Thyroid gland (tissue), 4 donors: ENCODE results near the gene TCAP. TPM values are rescaled to one million over a fixed set of nuclear protein-coding genes. Genes with fewer than 3 reads are reported as not detected.

Experiments used
- DNase-seq, 2 donors: peaks; one replicate each; pipeline ENCODE4 v3.0.0-alpha.2; 2019
- H3K27ac ChIP-seq, 3 donors: fragments of 200-600 bp; sonication (generic); 1 replicate in 2 of 3; 2 replicates in 1 of 3; pipeline ENCODE4 v1.5.1; 2016 to 2019; ENCODE audit warnings: mild to moderate bottlenecking in 1 of 3, moderate library complexity in 1 of 3
- H3K27me3 ChIP-seq: fragments of 200-600 bp; sonication (generic); one replicate; pipeline ENCODE4 v1.5.1; 2019
- H3K36me3 ChIP-seq, 2 donors: fragments of 200-600 bp; sonication (generic); one replicate each; pipeline ENCODE4 v1.5.1; 2016 to 2019
- H3K4me1 ChIP-seq, 2 donors: fragments of 200-600 bp; sonication (generic); one replicate each; pipeline ENCODE4 v1.5.1; 2017 to 2019
- H3K4me3 ChIP-seq, 3 donors: fragments of 200-600 bp; sonication (generic); replicated peaks in 1 of 3; 1 replicate in 2 of 3; 2 replicates in 1 of 3; pipeline ENCODE4 v1.5.1; 2016; ENCODE audit warnings: mild to moderate bottlenecking in 1 of 3
- H3K9me3 ChIP-seq: fragments of 200-600 bp; sonication (generic); one replicate; pipeline ENCODE4 v1.5.1; 2017
- POLR2A ChIP-seq, 2 donors: fragments of 450-650 bp; IDR thresholded peaks; one replicate each; pipeline ENCODE4 v1.6.1; 2017; ENCODE audit warnings: antibody characterized with exemption in 2 of 2, mild to moderate bottlenecking in 2 of 2, moderate library complexity in 1 of 2
- WGBS, 2 donors: methylation state at CpG; one replicate each; pipeline ENCODE4 v1.1.5; 2017; 5-methylcytosine and 5-hydroxymethylcytosine counted together
- intact Hi-C: fragments of 100-400 bp; cut with DNase I; formaldehyde crosslinking; loops from one replicate; pipeline ENCODE4 v1.15.1; 2023
- total RNA-seq, 4 donors: library from RNA; depleted of rRNA; stranded (reverse); fragments of >200 nt; gene quantifications; one replicate each; pipeline ENCODE4 v1.2.3, GENCODE V29; 2016
- TF ChIP-seq, protein P1 (sequence below), 6 experiments: fragments of 200-600 bp in 3 of 6; fragments of 450-650 bp in 3 of 6; sonication (generic) in 3 of 6; IDR thresholded peaks; one replicate each; pipeline ENCODE4 v1.5.1; 2016 to 2019; ENCODE audit warnings: antibody characterized with exemption in 6 of 6, mild to moderate bottlenecking in 2 of 6, inconsistent platforms in 1 of 6, moderate library complexity in 1 of 6

The TCAP gene
- total RNA-seq, 4 donors from 2014 or later = 0.63 to 2.1 (median 1.5) TPM

DNA sequence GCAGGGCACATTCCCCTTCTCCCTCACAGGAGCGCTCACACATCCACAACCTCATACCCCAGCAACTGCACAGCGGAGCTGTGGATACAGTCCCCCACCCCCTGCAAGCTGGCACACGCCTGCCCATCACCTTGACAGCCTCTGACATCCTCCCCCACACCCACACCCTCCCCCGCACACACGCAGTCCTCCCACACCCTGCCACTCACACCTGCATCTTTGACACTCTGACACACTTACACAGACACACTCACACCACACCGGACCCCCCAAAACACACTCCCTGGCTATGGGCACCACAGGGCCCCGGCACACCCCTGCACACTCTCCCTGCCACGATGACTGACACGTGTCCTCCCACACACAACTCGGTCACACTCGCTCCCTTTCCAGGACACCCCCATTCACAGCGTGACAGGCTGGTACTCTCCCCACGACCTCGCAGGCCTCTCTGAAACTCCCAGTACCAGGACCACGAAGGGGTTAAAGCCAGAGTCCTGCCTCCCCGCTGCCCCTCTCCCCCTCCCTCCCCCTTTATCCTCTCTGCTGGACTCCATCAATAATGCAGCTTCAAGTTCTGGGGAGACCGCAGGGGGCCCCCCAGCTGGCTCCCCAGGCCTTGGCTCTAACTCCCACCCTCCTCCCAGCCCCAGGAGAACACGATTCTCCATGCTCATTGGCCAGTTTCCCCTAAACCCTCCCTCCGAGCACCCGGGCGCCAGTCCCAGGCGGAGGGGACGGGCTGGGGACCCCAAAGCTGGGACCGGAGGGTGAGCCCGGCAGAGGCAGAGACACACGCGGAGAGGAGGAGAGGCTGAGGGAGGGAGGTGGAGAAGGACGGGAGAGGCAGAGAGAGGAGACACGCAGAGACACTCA lies 38.7 kb upstream of the TCAP start, which contains the start of gene PPP1R1B:
Gene PPP1R1B (plus strand): TSS at position 782 of the 876 bp plus-strand sequence. CDS start 441 bp downstream, outside the sequence.
- no peak for DNase-seq
- Histone ChIP-seq H3K27ac (no peak within 1 kb of the TSS), H3K9me3 (no peaks in the 10 kb centered on the region), H3K4me3 (no peak within 1 kb of the TSS), H3K27me3 (peaks cover 15% of the 10 kb centered on the region), H3K36me3 (no peaks in the 10 kb centered on the region), H3K4me1 (peaks cover 10 to 11% of the 10 kb centered on the region in 2 donors)
- intact Hi-C loops = loop anchor here (5.0 to 10.0 kb wide), 2 partner anchors 61 to 238 kb away; partner anchors contain the start of genes IKZF3, PGAP3 and ZPBP2
- TF ChIP-seq, protein P1, sequence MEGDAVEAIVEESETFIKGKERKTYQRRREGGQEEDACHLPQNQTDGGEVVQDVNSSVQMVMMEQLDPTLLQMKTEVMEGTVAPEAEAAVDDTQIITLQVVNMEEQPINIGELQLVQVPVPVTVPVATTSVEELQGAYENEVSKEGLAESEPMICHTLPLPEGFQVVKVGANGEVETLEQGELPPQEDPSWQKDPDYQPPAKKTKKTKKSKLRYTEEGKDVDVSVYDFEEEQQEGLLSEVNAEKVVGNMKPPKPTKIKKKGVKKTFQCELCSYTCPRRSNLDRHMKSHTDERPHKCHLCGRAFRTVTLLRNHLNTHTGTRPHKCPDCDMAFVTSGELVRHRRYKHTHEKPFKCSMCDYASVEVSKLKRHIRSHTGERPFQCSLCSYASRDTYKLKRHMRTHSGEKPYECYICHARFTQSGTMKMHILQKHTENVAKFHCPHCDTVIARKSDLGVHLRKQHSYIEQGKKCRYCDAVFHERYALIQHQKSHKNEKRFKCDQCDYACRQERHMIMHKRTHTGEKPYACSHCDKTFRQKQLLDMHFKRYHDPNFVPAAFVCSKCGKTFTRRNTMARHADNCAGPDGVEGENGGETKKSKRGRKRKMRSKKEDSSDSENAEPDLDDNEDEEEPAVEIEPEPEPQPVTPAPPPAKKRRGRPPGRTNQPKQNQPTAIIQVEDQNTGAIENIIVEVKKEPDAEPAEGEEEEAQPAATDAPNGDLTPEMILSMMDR (IDR thresholded peaks at IDR 0.05) = no peak
- TF ChIP-seq POLR2A (IDR thresholded peaks at IDR 0.05) = no peak
- 13 to 17% methylated on average over 29 of the region's 29 CpGs for WGBS, 2 donors

DNA sequence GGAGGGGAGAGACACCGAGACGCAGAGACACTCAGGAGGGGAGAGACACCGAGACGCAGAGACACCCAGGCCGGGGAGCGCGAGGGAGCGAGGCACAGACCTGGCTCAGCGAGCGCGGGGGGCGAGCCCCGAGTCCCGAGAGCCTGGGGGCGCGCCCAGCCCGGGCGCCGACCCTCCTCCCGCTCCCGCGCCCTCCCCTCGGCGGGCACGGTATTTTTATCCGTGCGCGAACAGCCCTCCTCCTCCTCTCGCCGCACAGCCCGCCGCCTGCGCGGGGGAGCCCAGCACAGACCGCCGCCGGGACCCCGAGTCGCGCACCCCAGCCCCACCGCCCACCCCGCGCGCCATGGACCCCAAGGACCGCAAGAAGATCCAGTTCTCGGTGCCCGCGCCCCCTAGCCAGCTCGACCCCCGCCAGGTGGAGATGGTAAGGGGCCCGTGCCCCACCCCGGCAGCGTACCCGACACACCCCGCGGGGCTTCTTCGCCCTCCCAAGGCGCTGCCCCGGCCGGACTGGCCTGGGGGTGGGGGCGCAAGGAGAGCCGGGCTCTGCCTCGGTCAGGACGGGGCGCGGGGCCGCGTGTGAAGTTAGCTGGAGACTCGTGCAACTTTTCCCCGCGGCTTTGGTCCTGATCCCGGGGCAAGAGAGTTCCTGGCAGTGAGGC lies 38.0 kb upstream of the TCAP start:
- Histone ChIP-seq H3K4me3 (no peak overlapping the region), H3K4me1 (peaks cover 10 to 11% of the 10 kb centered on the region in 2 donors), H3K27me3 (peaks cover 15% of the 10 kb centered on the region), H3K36me3 (no peaks in the 10 kb centered on the region), H3K27ac (no peak overlapping the region), H3K9me3 (no peaks in the 10 kb centered on the region)
- TF ChIP-seq POLR2A (IDR thresholded peaks at IDR 0.05) = no peak
- TF ChIP-seq, protein P1 (IDR thresholded peaks at IDR 0.05) = no peak
- intact Hi-C loops = loop anchor here (5.0 to 10.0 kb wide), 2 partner anchors 60 to 238 kb away; partner anchors contain the start of genes IKZF3, PGAP3 and ZPBP2
- WGBS, 2 donors = 2 to 4% methylated on average over 16 to 28 of the region's 72 CpGs
- DNase-seq = no peak

DNA sequence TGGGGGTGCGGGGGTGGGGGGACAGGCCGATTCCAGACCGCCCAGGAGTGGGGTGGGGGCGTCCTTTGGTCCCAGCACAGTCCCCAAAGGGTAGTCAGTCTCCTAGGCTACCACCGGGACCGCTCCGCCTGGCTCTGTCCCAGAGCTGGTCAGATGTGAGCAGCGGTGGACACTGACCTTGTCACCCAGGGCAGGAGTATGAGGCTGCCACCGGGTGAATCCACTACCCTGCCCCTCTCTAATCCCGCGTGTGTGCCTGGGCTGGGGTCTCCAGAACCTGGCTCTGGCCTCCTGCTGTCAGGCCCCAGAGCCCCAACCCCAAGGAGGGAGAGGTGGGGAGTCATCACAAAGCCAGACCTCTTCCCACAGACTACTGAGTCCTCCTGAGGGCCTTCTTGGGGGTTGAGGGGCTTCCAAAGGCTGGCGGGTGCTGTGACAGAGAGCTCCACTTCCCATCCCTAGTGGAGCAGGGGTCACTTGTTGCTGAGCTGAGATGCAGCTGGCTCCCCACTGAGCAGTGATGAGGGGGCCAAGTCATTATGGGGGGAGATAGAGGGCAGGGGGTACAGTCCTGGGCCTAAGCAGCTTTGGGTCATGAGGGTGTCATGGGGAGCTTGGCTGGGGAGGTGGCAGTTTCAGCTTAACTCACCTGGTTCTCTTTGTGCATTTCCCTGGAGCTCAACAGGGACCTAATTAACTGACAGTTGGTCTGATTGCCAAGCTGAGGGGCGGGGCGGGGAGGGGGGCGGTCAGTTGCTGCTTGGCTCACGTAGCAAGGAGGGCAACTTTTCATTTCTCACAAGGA lies 37.2 kb upstream of the TCAP start:
- TF ChIP-seq POLR2A (IDR thresholded peaks at IDR 0.05) = no peak
- TF ChIP-seq, protein P1 (IDR thresholded peaks at IDR 0.05) = no peak
- Histone ChIP-seq H3K9me3 (no peaks in the 10 kb centered on the region), H3K4me3 (no peak overlapping the region), H3K36me3 (no peaks in the 10 kb centered on the region), H3K4me1 (peaks cover 10 to 11% of the 10 kb centered on the region in 2 donors), H3K27ac (no peak overlapping the region), H3K27me3 (peaks cover 15% of the 10 kb centered on the region)
- no peak for DNase-seq
- 51 to 67% methylated on average over 6 to 10 of the region's 16 CpGs for WGBS, 2 donors
- intact Hi-C loops = loop anchor here (5.0 to 10.0 kb wide), 2 partner anchors 59 to 237 kb away; partner anchors contain the start of genes IKZF3, PGAP3 and ZPBP2

DNA sequence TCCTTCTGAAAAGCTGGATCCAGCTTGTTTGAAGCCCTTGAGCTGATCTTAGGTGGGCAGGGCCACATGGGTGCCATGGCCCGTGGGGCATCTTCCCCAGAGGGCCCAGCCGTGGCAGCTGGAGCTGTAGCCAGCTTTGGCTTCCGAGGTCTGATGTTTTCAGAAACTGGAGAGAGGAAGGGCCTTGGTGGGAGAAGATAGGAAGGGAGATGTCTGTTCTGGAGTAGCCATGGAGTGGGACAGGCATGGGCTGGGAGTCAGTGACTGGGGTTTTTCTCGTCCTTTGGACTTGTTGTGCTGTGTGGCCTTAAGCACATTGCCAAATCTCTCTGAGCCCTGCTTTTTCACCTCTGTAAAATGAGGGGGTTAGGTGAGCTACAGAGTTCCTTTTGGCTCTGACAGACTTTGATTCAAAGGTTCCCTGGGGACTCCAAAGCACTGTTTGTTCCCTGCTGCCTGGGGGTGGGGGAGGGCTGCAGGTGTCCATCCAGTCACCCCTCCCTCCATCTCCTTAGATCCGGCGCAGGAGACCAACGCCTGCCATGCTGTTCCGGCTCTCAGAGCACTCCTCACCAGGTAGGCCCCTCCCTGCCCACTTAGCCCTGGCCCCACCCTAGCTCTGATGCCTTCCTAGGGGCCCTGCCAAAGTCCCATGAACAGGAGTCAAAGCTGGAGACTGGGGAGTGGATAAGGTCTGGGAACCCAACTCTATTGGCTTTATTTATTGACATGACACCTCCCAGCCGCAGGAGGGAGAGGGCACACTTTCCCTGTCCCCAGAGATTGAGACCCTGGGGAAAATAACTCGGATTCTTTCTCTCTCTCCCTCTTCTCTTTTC lies 36.3 kb upstream of the TCAP start:
- no peaks in the 10 kb centered on the region for H3K9me3 ChIP-seq
- peaks cover 15% of the 10 kb centered on the region for H3K27me3 ChIP-seq
- 58 to 84% methylated on average over 5 to 10 of the region's 10 CpGs for WGBS, 2 donors
- H3K4me3 ChIP-seq = no peak overlapping the region
- H3K27ac ChIP-seq = no peak overlapping the region
- H3K36me3 ChIP-seq = no peaks in the 10 kb centered on the region
- TF ChIP-seq POLR2A (IDR thresholded peaks at IDR 0.05) = no peak
- TF ChIP-seq, protein P1 (IDR thresholded peaks at IDR 0.05) = no peak
- peaks cover 10 to 11% of the 10 kb centered on the region in 2 donors for H3K4me1 ChIP-seq
- intact Hi-C loops = loop anchor here (5.0 to 10.0 kb wide), 2 partner anchors 58 to 236 kb away; partner anchors contain the start of genes IKZF3, PGAP3 and ZPBP2
- DNase-seq = no peak
